ENCODE measurements around the gene OAT.

DNA sequence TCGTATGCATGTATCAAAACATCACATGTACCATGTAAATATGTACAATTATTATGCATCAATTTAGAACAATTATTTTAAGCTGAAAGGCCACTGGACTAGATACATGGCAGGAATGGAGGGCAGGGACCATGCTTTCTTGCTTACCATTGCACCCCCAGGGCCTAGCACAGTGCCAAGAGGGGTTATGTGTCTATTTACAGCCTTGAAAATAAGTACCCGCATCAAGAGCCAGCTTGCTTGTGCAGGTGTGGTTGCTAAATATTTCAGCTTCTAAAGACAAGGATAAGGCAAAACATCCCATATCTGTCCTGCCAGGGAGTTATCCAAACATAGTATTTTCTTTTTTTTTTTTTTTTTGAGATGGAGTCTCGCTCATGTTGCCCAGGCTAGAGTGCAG, 14.7 kb upstream of the OAT start:
- TF ChIP-seq, protein P1, sequence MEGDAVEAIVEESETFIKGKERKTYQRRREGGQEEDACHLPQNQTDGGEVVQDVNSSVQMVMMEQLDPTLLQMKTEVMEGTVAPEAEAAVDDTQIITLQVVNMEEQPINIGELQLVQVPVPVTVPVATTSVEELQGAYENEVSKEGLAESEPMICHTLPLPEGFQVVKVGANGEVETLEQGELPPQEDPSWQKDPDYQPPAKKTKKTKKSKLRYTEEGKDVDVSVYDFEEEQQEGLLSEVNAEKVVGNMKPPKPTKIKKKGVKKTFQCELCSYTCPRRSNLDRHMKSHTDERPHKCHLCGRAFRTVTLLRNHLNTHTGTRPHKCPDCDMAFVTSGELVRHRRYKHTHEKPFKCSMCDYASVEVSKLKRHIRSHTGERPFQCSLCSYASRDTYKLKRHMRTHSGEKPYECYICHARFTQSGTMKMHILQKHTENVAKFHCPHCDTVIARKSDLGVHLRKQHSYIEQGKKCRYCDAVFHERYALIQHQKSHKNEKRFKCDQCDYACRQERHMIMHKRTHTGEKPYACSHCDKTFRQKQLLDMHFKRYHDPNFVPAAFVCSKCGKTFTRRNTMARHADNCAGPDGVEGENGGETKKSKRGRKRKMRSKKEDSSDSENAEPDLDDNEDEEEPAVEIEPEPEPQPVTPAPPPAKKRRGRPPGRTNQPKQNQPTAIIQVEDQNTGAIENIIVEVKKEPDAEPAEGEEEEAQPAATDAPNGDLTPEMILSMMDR (IDR thresholded peaks at IDR 0.05; ENCODE audit: extremely low read depth in 1 of 2, insufficient read depth in 1 of 2, low read depth in 1 of 2, low read length in 2 of 2), result no peak
- TF ChIP-seq POLR2AphosphoS5 (IDR thresholded peaks at IDR 0.05; ENCODE audit: insufficient read depth, low read depth, low read length) (no peak), POLR2A (IDR thresholded peaks at IDR 0.05; ENCODE audit: low read depth, low read length) (no peak), MAX (IDR thresholded peaks at IDR 0.05; ENCODE audit: insufficient read depth, insufficient read length) (no peak)
